Endothelial cell of umbilical vein (primary cell): ENCODE data around the gene KLHL24.

Experiments
- POLR2A ChIP-seq: IDR thresholded peaks from 2 replicates; pipeline ENCODE4 v1.6.1; 2012; ENCODE audit warnings: low read depth, mild to moderate bottlenecking, control low read depth, low read length
- TF ChIP-seq, protein P1 (sequence below), 2 donors: IDR thresholded peaks; 1 replicate in 1 of 2; 2 replicates in 1 of 2; pipeline ENCODE4 v1.5.1; 2011; ENCODE audit warnings: low read length in 2 of 2, mild to moderate bottlenecking in 2 of 2, moderate library complexity in 2 of 2, control low read depth in 1 of 2, inconsistent platforms in 1 of 2, low read depth in 1 of 2; ENCODE audit not compliant: insufficient read depth in 1 of 2; ENCODE audit errors: extremely low read depth in 1 of 2

DNA sequence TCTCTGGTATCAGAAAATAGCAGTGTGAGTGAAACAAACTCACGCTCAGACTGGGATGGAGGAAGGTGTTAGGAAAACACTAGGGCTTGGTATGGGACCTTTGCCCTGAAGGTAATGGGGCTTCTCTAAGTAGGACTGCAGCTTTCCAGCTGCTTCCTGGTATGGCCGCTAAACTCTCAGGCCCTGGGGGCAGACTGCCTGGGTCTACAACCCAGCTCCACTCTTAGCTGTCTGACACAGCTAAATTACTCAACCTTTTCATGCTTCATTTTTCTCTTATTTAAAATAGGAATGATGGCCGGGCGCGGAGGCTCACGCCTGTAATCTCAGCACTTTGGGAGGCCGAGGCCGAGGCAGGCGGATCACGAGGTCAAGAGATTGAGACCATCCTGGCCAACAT, 57.0 kb downstream of the KLHL24 start:
- TF ChIP-seq, protein P1, sequence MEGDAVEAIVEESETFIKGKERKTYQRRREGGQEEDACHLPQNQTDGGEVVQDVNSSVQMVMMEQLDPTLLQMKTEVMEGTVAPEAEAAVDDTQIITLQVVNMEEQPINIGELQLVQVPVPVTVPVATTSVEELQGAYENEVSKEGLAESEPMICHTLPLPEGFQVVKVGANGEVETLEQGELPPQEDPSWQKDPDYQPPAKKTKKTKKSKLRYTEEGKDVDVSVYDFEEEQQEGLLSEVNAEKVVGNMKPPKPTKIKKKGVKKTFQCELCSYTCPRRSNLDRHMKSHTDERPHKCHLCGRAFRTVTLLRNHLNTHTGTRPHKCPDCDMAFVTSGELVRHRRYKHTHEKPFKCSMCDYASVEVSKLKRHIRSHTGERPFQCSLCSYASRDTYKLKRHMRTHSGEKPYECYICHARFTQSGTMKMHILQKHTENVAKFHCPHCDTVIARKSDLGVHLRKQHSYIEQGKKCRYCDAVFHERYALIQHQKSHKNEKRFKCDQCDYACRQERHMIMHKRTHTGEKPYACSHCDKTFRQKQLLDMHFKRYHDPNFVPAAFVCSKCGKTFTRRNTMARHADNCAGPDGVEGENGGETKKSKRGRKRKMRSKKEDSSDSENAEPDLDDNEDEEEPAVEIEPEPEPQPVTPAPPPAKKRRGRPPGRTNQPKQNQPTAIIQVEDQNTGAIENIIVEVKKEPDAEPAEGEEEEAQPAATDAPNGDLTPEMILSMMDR (IDR thresholded peaks at IDR 0.05; ENCODE audit: extremely low read depth in 1 of 2, insufficient read depth in 1 of 2, low read depth in 1 of 2, low read length in 2 of 2) = no peak
- no peak for TF ChIP-seq POLR2A
